Common myeloid progenitor, CD34-positive (primary cell): ENCODE results near the gene C3orf18.

Source experiments
- CTCF ChIA-PET: fragments of 350-600 bp; sonication (Branson Sonifier 250); formaldehyde crosslinking; loops from one replicate; lab custom pipeline; 2021; ENCODE audit warnings: antibody characterized with exemption; lab: Charles Lee
- POLR2A ChIA-PET: fragments of 350-600 bp; sonication (Branson Sonifier 250); formaldehyde crosslinking; loops from one replicate; lab custom pipeline; 2021; ENCODE audit warnings: antibody characterized with exemption; lab: Charles Lee
- DNase-seq, 3 donors: peaks; one replicate each; pipeline versions ENCODE4 v3.0.0 to v3.0.0-alpha.2; 2013
- H3K27ac ChIP-seq, 2 experiments: 1 replicate in 1 of 2; 2 replicates in 1 of 2; pipeline ENCODE4 v1.7.0; 2013; ENCODE audit warnings: inconsistent platforms in 2 of 2, low read length in 2 of 2, mild to moderate bottlenecking in 2 of 2, low read depth in 1 of 2, moderate library complexity in 1 of 2; ENCODE audit not compliant: severe bottlenecking in 2 of 2, insufficient read depth in 1 of 2, poor library complexity in 1 of 2
- H3K27me3 ChIP-seq, 5 experiments: replicated peaks in 2 of 5; 1 replicate in 3 of 5; 2 replicates in 2 of 5; pipeline versions ENCODE4 v1.6.1 to v1.7.0; 2013; ENCODE audit warnings: low read length in 4 of 5, mild to moderate bottlenecking in 2 of 5, moderate library complexity in 2 of 5, inconsistent platforms in 1 of 5; ENCODE audit not compliant: insufficient read depth in 5 of 5, control insufficient read depth in 4 of 5
- H3K36me3 ChIP-seq, 4 experiments: 1 replicate in 2 of 4; 2 replicates in 2 of 4; pipeline versions ENCODE4 v1.6.1 to v1.7.0; 2013; ENCODE audit warnings: low read length in 3 of 4, control low read depth in 1 of 4, mild to moderate bottlenecking in 1 of 4; ENCODE audit not compliant: control insufficient read depth in 4 of 4, insufficient read depth in 4 of 4
- H3K4me1 ChIP-seq, 4 experiments: 1 replicate in 3 of 4; 2 replicates in 1 of 4; pipeline versions ENCODE4 v1.6.1 to v1.7.1; 2013; ENCODE audit warnings: low read length in 3 of 4, mild to moderate bottlenecking in 3 of 4, control low read depth in 1 of 4, inconsistent platforms in 1 of 4, moderate library complexity in 1 of 4; ENCODE audit not compliant: control insufficient read depth in 4 of 4, insufficient read depth in 4 of 4; ENCODE audit errors: control extremely low read depth in 1 of 4
- H3K4me3 ChIP-seq, 7 experiments: 1 replicate in 4 of 7; 2 replicates in 3 of 7; pipeline versions ENCODE4 v1.5.1 to v1.7.0; 2013; ENCODE audit warnings: mild to moderate bottlenecking in 7 of 7, low read length in 6 of 7, moderate library complexity in 6 of 7, inconsistent platforms in 2 of 7, low read depth in 2 of 7, control low read depth in 1 of 7; ENCODE audit not compliant: insufficient read depth in 4 of 7, control insufficient read depth in 1 of 7; ENCODE audit errors: extremely low read depth in 1 of 7
- H3K9me3 ChIP-seq, 5 experiments: 1 replicate in 4 of 5; 2 replicates in 1 of 5; pipeline versions ENCODE4 v1.6.1 to v1.7.1; 2013; ENCODE audit warnings: low read length in 4 of 5, mild to moderate bottlenecking in 2 of 5, inconsistent platforms in 1 of 5, low read depth in 1 of 5, moderate library complexity in 1 of 5; ENCODE audit not compliant: control insufficient read depth in 4 of 5, insufficient read depth in 2 of 5; ENCODE audit errors: control extremely low read depth in 1 of 5
- WGBS: methylation state at CpG from one replicate; pipeline ENCODE4 v1.1.5; 2013; ENCODE audit not compliant: insufficient coverage; 5-methylcytosine and 5-hydroxymethylcytosine counted together

The C3orf18 gene

DNA sequence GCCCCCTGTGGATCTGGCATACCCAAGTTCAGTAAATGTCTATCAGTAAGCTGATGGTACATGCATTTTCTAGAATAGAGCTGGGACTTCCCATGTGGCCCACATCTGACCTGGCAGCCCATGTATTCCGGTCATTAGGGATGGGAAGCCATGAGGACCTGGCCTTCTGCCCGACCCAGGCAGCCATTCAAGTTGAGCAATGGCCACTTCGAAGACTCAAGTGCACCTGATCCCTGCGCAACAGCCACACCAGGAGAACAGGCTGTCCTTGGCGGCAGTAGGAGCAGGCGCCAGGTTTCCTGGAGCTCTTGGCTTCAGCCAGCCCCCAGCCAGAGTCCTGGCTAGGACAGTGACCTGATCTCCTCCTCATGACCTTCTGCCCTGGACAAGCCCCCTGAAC, 16.4 kb upstream of the C3orf18 start:
- H3K4me1 ChIP-seq: peaks cover 0 to 20% (median 15%) of the 10 kb centered on the region in 4 experiments
- H3K36me3 ChIP-seq: peaks cover 0 to 52% (median 32%) of the 10 kb centered on the region in 4 experiments
- CTCF ChIA-PET: interaction anchor here (1.2 to 4.1 kb wide), 3 partner anchors 9 to 31 kb away, joined by 5 to 37 read pairs (median 7); no protein-coding TSS in a partner anchor
- DNase-seq: no peak
- H3K9me3 ChIP-seq: no peaks in the 10 kb centered on the region
- no peak overlapping the region for H3K27ac ChIP-seq
- POLR2A ChIA-PET: no interaction called here
- no peak overlapping the region for H3K4me3 ChIP-seq
- 98% methylated on average over 6 of the region's 6 CpGs for WGBS
- H3K27me3 ChIP-seq: no peaks in the 10 kb centered on the region

DNA sequence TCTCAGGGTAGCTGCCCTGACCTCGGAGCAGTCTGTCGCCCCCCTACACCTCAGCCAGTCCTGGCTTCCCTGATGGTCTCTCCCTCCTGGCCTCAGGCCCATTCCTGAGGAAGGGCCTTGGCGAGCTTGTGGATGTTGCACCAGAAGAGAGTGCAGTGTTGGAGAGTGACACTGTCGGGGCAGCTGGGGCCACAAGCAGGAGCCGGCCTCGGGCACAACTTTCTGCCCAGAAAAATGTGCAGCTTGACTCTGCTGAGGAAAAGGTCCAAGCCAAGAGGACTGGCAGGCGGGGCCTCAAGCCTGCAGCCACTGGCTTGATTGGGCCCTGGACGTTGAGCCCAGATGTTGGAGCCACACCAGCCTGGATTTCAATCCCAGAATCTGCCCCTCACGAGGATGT, 14.5 kb upstream of the C3orf18 start:
- CTCF ChIA-PET: interaction anchor here (1.0 to 4.1 kb wide), 5 partner anchors 10 to 32 kb away, joined by 3 to 37 read pairs (median 16); partner anchors contain the start of gene CISH
- POLR2A ChIA-PET: no interaction called here
- peaks cover 0 to 67% (median 43%) of the 10 kb centered on the region in 4 experiments for H3K36me3 ChIP-seq
- H3K9me3 ChIP-seq: no peaks in the 10 kb centered on the region
- H3K4me3 ChIP-seq: no peak overlapping the region
- no peak for DNase-seq
- H3K27me3 ChIP-seq: no peaks in the 10 kb centered on the region
- WGBS: 83% methylated on average over 6 of the region's 9 CpGs
- H3K4me1 ChIP-seq: peaks cover 0 to 16% (median 5%) of the 10 kb centered on the region in 4 experiments
- no peak overlapping the region for H3K27ac ChIP-seq

DNA sequence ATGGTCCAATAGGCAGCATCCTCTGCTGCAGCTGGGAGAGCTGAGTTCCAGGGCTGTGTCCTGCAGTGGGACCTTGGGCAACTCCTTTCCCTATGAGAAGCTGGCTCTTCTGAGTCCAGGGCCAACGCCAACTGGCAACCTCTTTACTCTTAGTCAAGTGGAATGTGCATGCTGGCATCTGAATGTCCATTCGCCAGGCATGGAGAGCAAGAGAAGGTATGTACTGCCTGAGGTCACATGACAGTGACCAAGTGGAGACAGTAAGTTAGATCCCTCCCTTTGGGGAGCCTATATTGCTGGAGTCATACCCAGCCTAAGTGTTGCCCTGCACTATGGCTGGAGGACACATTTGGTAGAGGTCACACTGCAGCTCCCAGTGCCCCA, 13.9 kb upstream of the C3orf18 start:
- WGBS: 93% methylated on average over 2 of the region's 2 CpGs
- Histone ChIP-seq H3K36me3 (peaks cover 0 to 73% (median 43%) of the 10 kb centered on the region in 4 experiments), H3K27ac (no peak overlapping the region), H3K9me3 (no peaks in the 10 kb centered on the region), H3K27me3 (no peaks in the 10 kb centered on the region), H3K4me1 (peaks cover 0 to 14% (median 5%) of the 10 kb centered on the region in 4 experiments), H3K4me3 (no peak overlapping the region)
- CTCF ChIA-PET: interaction anchor here (1.0 to 4.1 kb wide), 9 partner anchors 8 to 71 kb away, joined by 3 to 37 read pairs (median 4); partner anchors contain the start of gene CISH
- POLR2A ChIA-PET: interaction anchor here (0.8 kb wide), 1 partner anchor 21 kb away, joined by 3 read pairs; no protein-coding TSS in a partner anchor
- DNase-seq: no peak

DNA sequence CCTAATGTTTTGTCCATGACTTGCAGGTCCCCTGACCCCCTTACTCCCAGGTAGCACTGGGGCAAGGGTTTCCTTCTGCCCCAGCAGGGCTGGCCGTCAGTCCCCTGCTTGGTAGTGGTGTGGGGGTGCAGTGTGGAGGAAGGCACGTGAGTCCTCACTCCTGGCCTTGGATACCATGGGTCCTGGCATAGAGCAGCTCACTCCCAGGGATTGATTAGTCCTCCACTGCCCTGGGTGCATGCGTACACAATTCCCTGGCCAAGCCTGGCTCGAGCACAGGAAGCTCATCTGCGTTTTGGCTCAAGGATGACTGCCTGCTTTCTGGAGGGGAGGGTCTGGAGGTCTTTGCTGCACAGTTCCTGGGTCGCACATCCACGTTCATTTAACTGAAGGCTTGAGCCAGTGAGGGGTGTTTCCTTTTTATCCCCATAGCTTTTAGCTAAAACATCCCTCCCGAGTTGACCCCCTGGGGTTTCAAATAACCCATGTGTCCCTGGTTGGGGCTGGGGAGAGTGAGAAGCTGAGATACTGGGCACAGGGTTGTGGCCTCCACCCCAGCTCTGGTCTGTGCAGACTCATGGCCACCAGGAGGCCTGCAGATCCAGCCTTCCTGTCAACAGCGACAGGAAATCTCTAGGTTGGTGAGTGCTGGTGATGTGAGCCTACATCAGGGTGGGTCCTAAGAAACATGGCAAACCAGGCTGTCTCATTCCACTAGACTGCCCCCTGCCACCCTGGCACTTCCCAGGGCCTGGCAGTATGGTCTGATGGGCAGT, 13.3 kb upstream of the C3orf18 start:
- no peaks in the 10 kb centered on the region for H3K27me3 ChIP-seq
- H3K4me1 ChIP-seq: peaks cover 0 to 14% (median 5%) of the 10 kb centered on the region in 4 experiments
- DNase-seq: no peak
- H3K27ac ChIP-seq: no peak overlapping the region
- peaks cover 0 to 73% (median 45%) of the 10 kb centered on the region in 4 experiments for H3K36me3 ChIP-seq
- WGBS: 87% methylated on average over 7 of the region's 9 CpGs
- ChIA-PET POLR2A (interaction anchor here (0.8 kb wide), 1 partner anchor 21 kb away, joined by 3 read pairs; no protein-coding TSS in a partner anchor), CTCF (interaction anchor here (1.0 to 4.1 kb wide), 9 partner anchors 8 to 72 kb away, joined by 3 to 37 read pairs (median 4); partner anchors contain the start of gene CISH)
- H3K9me3 ChIP-seq: no peaks in the 10 kb centered on the region
- no peak overlapping the region for H3K4me3 ChIP-seq

DNA sequence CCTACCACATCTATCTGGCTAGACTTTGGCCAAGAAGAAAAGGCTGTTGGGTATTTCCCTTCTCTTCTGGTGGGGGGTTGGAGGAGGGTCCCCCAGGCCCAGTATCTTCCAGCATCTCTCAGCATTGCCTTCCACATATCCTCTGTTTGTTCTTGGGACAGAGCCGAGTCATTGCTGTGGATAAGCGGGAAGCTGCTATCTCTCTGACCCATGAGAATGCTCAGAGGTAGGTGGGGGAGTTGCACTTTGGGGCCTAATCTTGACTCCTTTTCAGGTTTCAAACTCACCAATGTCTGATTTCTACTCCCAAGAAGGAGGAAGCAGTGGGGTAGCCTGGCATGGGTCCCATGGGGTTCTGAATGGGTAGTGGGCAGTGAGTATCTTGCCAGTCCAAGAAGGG, 9.8 kb upstream of the C3orf18 start:
- H3K27me3 ChIP-seq: no peaks in the 10 kb centered on the region
- ChIA-PET POLR2A (no interaction called here), CTCF (interaction anchor here (2.9 to 18.0 kb wide), 4 partner anchors 7 to 75 kb away, joined by 8 to 799 read pairs (median 108); partner anchors contain the start of genes CISH, HEMK1 and MAPKAPK3)
- H3K4me1 ChIP-seq: peaks cover 0 to 46% (median 19%) of the 10 kb centered on the region in 4 experiments
- H3K27ac ChIP-seq: no peak overlapping the region
- DNase-seq: no peak
- no peak overlapping the region for H3K4me3 ChIP-seq
- WGBS: 100% methylated on average over 2 of the region's 2 CpGs
- peaks cover 0 to 61% (median 43%) of the 10 kb centered on the region in 4 experiments for H3K36me3 ChIP-seq
- H3K9me3 ChIP-seq: no peaks in the 10 kb centered on the region

DNA sequence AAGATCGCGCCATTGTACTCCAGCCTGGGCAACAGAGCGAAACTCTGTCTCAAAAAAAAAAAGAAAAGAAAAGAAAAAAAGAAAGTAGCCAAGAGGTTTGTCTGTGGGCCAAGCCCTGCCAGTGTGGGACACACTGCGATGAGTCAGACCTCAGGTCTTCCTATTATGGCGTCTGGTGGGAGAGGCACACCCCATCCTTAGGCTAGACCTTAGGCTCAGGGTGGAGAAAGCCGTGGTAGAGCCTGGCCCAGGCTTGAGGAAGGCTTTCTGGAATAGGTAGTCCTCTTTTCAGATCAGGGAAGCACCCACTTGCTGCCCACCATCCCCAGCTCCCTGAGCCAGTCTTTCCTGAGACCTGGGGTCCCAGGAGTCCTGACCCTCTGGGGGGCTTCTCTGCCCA, 7.8 kb upstream of the C3orf18 start:
- no peaks in the 10 kb centered on the region for H3K9me3 ChIP-seq
- peaks cover 2 to 59% (median 20%) of the 10 kb centered on the region in 4 experiments for H3K4me1 ChIP-seq
- CTCF ChIA-PET: interaction anchor here (0.9 to 18.0 kb wide), 4 partner anchors 8 to 40 kb away, joined by 3 to 799 read pairs (median 104); partner anchors contain the start of genes CISH and MAPKAPK3
- peaks cover 0 to 43% (median 32%) of the 10 kb centered on the region in 4 experiments for H3K36me3 ChIP-seq
- no peaks in the 10 kb centered on the region for H3K27me3 ChIP-seq
- no peak for DNase-seq
- POLR2A ChIA-PET: interaction anchor here (1.2 kb wide), 1 partner anchor 11 kb away, joined by 5 read pairs; no protein-coding TSS in a partner anchor
- H3K4me3 ChIP-seq: no peak overlapping the region
- 100% methylated on average over 1 of the region's 6 CpGs for WGBS
- H3K27ac ChIP-seq: no peak overlapping the region
